Neuronal stem cell (in vitro differentiated cells): ENCODE results near the gene MROH7.

Experiments
- DNase-seq: peaks from one replicate; pipeline ENCODE4 v3.0.0-alpha.2; 2013; ENCODE audit warnings: low spot score
- H2AFZ ChIP-seq: one replicate; pipeline ENCODE4 v1.6.1; 2013; ENCODE audit warnings: mild to moderate bottlenecking, low read length, inconsistent platforms
- H2AK5ac ChIP-seq: 2 replicates; pipeline ENCODE4 v1.6.1; 2013; ENCODE audit warnings: low read depth, mild to moderate bottlenecking, inconsistent platforms, low read length, moderate library complexity, mixed read lengths
- H2BK120ac ChIP-seq: 2 replicates; pipeline ENCODE4 v1.6.1; 2013; ENCODE audit warnings: low read depth, mild to moderate bottlenecking, inconsistent platforms, low read length, moderate library complexity, mixed read lengths
- H2BK12ac ChIP-seq: one replicate; pipeline ENCODE4 v1.6.1; 2013; ENCODE audit warnings: low read length, inconsistent platforms
- H2BK15ac ChIP-seq: 2 replicates; pipeline ENCODE4 v1.6.1; 2013; ENCODE audit warnings: mild to moderate bottlenecking, low read length, inconsistent platforms, mixed read lengths
- H2BK5ac ChIP-seq: one replicate; pipeline ENCODE4 v1.6.1; 2013; ENCODE audit warnings: inconsistent platforms, mild to moderate bottlenecking, low read length, moderate library complexity
- H3K14ac ChIP-seq: one replicate; pipeline ENCODE4 v1.6.1; 2013; ENCODE audit warnings: low read length, inconsistent platforms
- H3K18ac ChIP-seq: 2 replicates; pipeline ENCODE4 v1.6.1; 2013; ENCODE audit warnings: low read length, inconsistent platforms
- H3K23ac ChIP-seq: 2 replicates; pipeline ENCODE4 v1.6.1; 2013; ENCODE audit warnings: low read depth, mild to moderate bottlenecking, mixed read lengths, low read length, inconsistent platforms; ENCODE audit not compliant: poor library complexity
- H3K27ac ChIP-seq: replicated peaks from 3 replicates; pipeline ENCODE4 v1.5.1; 2013; ENCODE audit warnings: low read length, inconsistent platforms
- H3K27me3 ChIP-seq, 3 experiments: 2 replicates each; pipeline ENCODE4 v1.6.1; 2013; ENCODE audit warnings: low read length in 3 of 3, mild to moderate bottlenecking in 2 of 3, inconsistent platforms in 1 of 3, low read depth in 1 of 3, mixed read lengths in 1 of 3, moderate library complexity in 1 of 3; ENCODE audit not compliant: control insufficient read depth in 3 of 3, insufficient read depth in 3 of 3
- H3K36me3 ChIP-seq, 2 donors: replicated peaks in 1 of 2; 2 replicates each; pipeline ENCODE4 v1.6.1; 2013; ENCODE audit warnings: low read length in 2 of 2; ENCODE audit not compliant: control insufficient read depth in 2 of 2, insufficient read depth in 2 of 2
- H3K4ac ChIP-seq: 2 replicates; pipeline ENCODE4 v1.6.1; 2013; ENCODE audit warnings: inconsistent platforms, mild to moderate bottlenecking, low read length, moderate library complexity
- H3K4me1 ChIP-seq, 2 donors: 1 replicate in 1 of 2; 2 replicates in 1 of 2; pipeline ENCODE4 v1.6.1; 2013; ENCODE audit warnings: low read length in 2 of 2, low read depth in 1 of 2; ENCODE audit not compliant: control insufficient read depth in 2 of 2, insufficient read depth in 1 of 2
- H3K4me2 ChIP-seq: one replicate; pipeline ENCODE4 v1.6.1; 2013; ENCODE audit warnings: mild to moderate bottlenecking, low read length, inconsistent platforms; ENCODE audit not compliant: insufficient read depth, poor library complexity, severe bottlenecking
- H3K4me3 ChIP-seq, 2 donors: 2 replicates each; pipeline ENCODE4 v1.5.1; 2013; ENCODE audit warnings: low read length in 2 of 2, mild to moderate bottlenecking in 2 of 2, inconsistent platforms in 1 of 2, moderate library complexity in 1 of 2
- H3K79me1 ChIP-seq: one replicate; pipeline ENCODE4 v1.6.1; 2013; ENCODE audit warnings: low read depth, mild to moderate bottlenecking, inconsistent platforms, low read length, moderate library complexity
- H3K9ac ChIP-seq: one replicate; pipeline ENCODE4 v1.6.1; 2013; ENCODE audit warnings: mild to moderate bottlenecking, low read depth, low read length, inconsistent platforms; ENCODE audit not compliant: poor library complexity
- H3K9me3 ChIP-seq, 2 donors: replicated peaks in 1 of 2; 2 replicates each; pipeline versions ENCODE3 to v1.6.1; 2013; ENCODE audit warnings: low read length in 2 of 2, mild to moderate bottlenecking in 2 of 2, inconsistent platforms in 1 of 2, low read depth in 1 of 2, mixed read lengths in 1 of 2, moderate library complexity in 1 of 2; ENCODE audit not compliant: control insufficient read depth in 2 of 2, insufficient read depth in 1 of 2
- H4K8ac ChIP-seq: one replicate; pipeline ENCODE4 v1.6.1; 2013; ENCODE audit warnings: low read depth, mild to moderate bottlenecking, inconsistent platforms, low read length, moderate library complexity
- H4K91ac ChIP-seq: one replicate; pipeline ENCODE4 v1.6.1; 2013; ENCODE audit warnings: low read length, low read depth, mild to moderate bottlenecking, inconsistent platforms; ENCODE audit not compliant: poor library complexity
- WGBS, 2 donors: extraction: QIAGEN DNeasy Blood & Tissue Kit; methylation state at CpG; one replicate each; pipeline ENCODE4 v1.1.7; 2013; ENCODE audit warnings: missing lambda C conversion rate in 2 of 2, mixed read lengths in 1 of 2; ENCODE audit not compliant: insufficient read length in 2 of 2, insufficient replicate concordance in 1 of 2; ENCODE audit errors: extremely low coverage in 2 of 2; 5-methylcytosine and 5-hydroxymethylcytosine counted together

MROH7 gene

GRCh38 chr1:54607821-54608565 is 33.6 kb upstream of the MROH7 start:
- Histone ChIP-seq H2BK120ac (no peak overlapping the region), H4K91ac (no peak overlapping the region), H2AK5ac (no peak overlapping the region), H3K14ac (no peak overlapping the region), H3K4me2 (no peak overlapping the region), H2BK5ac (peak overlapping the region; percentile 6), H3K4me1 (peaks cover 0 to 7% of the 10 kb centered on the region in 2 donors), H3K36me3 (no peaks in the 10 kb centered on the region), H3K4me3 (no peak overlapping the region), H3K18ac (no peak overlapping the region), H3K79me1 (no peaks in the 10 kb centered on the region), H3K9ac (no peak overlapping the region), H2BK15ac (no peak overlapping the region), H3K4ac (no peak overlapping the region), H2BK12ac (no peak overlapping the region), H3K27me3 (no peaks in the 10 kb centered on the region), H3K23ac (peak overlapping the region; percentile 68), H3K27ac (no peak overlapping the region), H3K9me3 (no peaks in the 10 kb centered on the region), H4K8ac (no peak overlapping the region), H2AFZ (no peak overlapping the region)
- WGBS, 2 donors = no CpG with 5 or more reads among the region's 19 CpGs
- no peak for DNase-seq

GRCh38 chr1:54608566-54609230 is 32.9 kb upstream of the MROH7 start:
- no peak overlapping the region for H4K91ac ChIP-seq
- H3K23ac ChIP-seq = peak overlapping the region; percentile 27
- H3K79me1 ChIP-seq = no peaks in the 10 kb centered on the region
- H3K4ac ChIP-seq = no peak overlapping the region
- H4K8ac ChIP-seq = no peak overlapping the region
- peak overlapping the region; percentile 32 for H2AK5ac ChIP-seq
- H2BK15ac ChIP-seq = peak overlapping the region; percentile 26
- H3K18ac ChIP-seq = no peak overlapping the region
- no peak for DNase-seq
- no peak overlapping the region for H2AFZ ChIP-seq
- H2BK120ac ChIP-seq = no peak overlapping the region
- H3K4me1 ChIP-seq = peaks cover 0 to 7% of the 10 kb centered on the region in 2 donors
- no peak overlapping the region for H3K9ac ChIP-seq
- no peak overlapping the region for H3K14ac ChIP-seq
- H3K9me3 ChIP-seq = no peaks in the 10 kb centered on the region
- no peak overlapping the region for H3K27ac ChIP-seq
- no peak overlapping the region for H2BK5ac ChIP-seq
- H3K4me2 ChIP-seq = no peak overlapping the region
- H3K36me3 ChIP-seq = no peaks in the 10 kb centered on the region
- no CpG with 5 or more reads among the region's 9 CpGs for WGBS, 2 donors
- peak overlapping the region in 1 of 2 donors; percentile 19 for H3K4me3 ChIP-seq
- H3K27me3 ChIP-seq = no peaks in the 10 kb centered on the region
- H2BK12ac ChIP-seq = no peak overlapping the region

- Histone ChIP-seq H3K79me1 (no peaks in the 10 kb centered on the region), H3K27me3 (peaks cover 0 to 4% (median 0%) of the 10 kb centered on the region in 3 experiments), H3K27ac (no peak overlapping the region), H2AK5ac (peak overlapping the region; percentile 32), H3K23ac (peak overlapping the region; percentile 27), H2BK12ac (no peak overlapping the region), H3K4me3 (peak overlapping the region in 1 of 2 donors; percentile 19), H3K4me1 (peaks cover 0 to 7% of the 10 kb centered on the region in 2 donors), H2AFZ (no peak overlapping the region), H3K14ac (no peak overlapping the region), H3K9me3 (no peaks in the 10 kb centered on the region), H3K4me2 (no peak overlapping the region), H2BK5ac (no peak overlapping the region), H4K91ac (no peak overlapping the region), H3K18ac (peak overlapping the region; percentile 51), H4K8ac (no peak overlapping the region), H2BK120ac (peak overlapping the region; percentile 72), H3K36me3 (no peaks in the 10 kb centered on the region), H3K4ac (no peak overlapping the region), H2BK15ac (peak overlapping the region; percentile 45), H3K9ac (no peak overlapping the region)
- no peak for DNase-seq
- no CpG with 5 or more reads among the region's 16 CpGs for WGBS, 2 donors
Measured at GRCh38 chr1:54609301-54609921, 32.2 kb upstream of the MROH7 start.

- Histone ChIP-seq H4K8ac (no peak overlapping the region), H2BK15ac (peak overlapping the region; percentile 45), H3K4ac (no peak overlapping the region), H3K4me1 (peaks cover 0 to 7% of the 10 kb centered on the region in 2 donors), H3K36me3 (no peaks in the 10 kb centered on the region), H2AFZ (no peak overlapping the region), H2BK12ac (no peak overlapping the region), H2AK5ac (peak overlapping the region; percentile 32), H3K9me3 (no peaks in the 10 kb centered on the region), H2BK120ac (no peak overlapping the region), H2BK5ac (no peak overlapping the region), H3K4me3 (no peak overlapping the region), H4K91ac (no peak overlapping the region), H3K79me1 (no peaks in the 10 kb centered on the region), H3K18ac (no peak overlapping the region), H3K23ac (no peak overlapping the region), H3K4me2 (no peak overlapping the region), H3K14ac (no peak overlapping the region), H3K27ac (no peak overlapping the region), H3K27me3 (peaks cover 0 to 4% (median 0%) of the 10 kb centered on the region in 3 experiments), H3K9ac (no peak overlapping the region)
- DNase-seq = no peak
- WGBS, 2 donors = no CpG with 5 or more reads among the region's 6 CpGs
Measured at GRCh38 chr1:54610048-54610447, 31.5 kb upstream of the MROH7 start.
